Measurements from ENCODE around the gene LRFN4. TPM values are rescaled to one million over a fixed set of nuclear protein-coding genes. Genes with fewer than 3 reads are reported as not detected.

The LRFN4 gene
- total and polyA plus RNA-seq, 5 donors from 2014 or later, result 0.87 to 8.0 (median 1.4) TPM

GRCh38 chr11:66861774-66862558 is 5.1 kb downstream of the LRFN4 start:
- Mint-ChIP-seq H3K27ac (no peak overlapping the region), H3K4me3 (no peak overlapping the region)

DNA sequence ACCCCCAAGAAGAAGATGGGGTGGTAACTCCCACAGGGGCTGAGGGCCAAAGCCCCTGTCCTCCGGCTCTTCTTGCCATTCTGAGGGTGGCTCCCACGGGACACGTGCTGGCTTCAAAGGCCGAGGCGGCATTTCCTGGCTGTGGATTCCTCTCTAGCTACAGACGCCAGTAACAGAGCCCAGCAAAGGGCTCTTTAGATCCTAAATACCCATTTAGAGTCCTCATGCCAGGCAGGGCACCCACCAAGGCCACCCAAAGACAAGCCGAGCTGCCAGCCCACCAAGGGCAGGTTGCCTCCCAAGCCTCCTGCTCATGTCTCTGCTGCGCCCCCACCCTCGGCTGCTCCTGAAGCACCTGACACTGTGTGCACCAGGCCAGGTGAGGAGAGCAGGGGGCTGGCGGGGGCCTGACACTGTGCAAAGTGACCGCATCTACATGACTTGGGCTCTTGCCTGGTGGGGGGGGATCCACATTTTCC is 5.7 kb downstream of the LRFN4 start:
- no peak for DNase-seq
- Mint-ChIP-seq H3K27me3 (no peaks in the 10 kb centered on the region), H3K9me3 (no peaks in the 10 kb centered on the region), H3K36me3 (no peaks in the 10 kb centered on the region), H3K4me3 (peak overlapping the region in 1 of 4 donors; percentile 63), H3K27ac (no peak overlapping the region), H3K4me1 (no peaks in the 10 kb centered on the region)
- Histone ChIP-seq H3K27ac (ENCODE audit: insufficient read depth, low read length, poor library complexity, severe bottlenecking) (no peak overlapping the region), H3K36me3 (ENCODE audit: control insufficient read depth, insufficient read depth, low read length) (no peaks in the 10 kb centered on the region), H3K4me1 (ENCODE audit: control insufficient read depth, insufficient read depth, low read length, poor library complexity, severe bottlenecking) (peaks cover 1% of the 10 kb centered on the region), H3K9me3 (ENCODE audit: control insufficient read depth in 2 of 2, low read length in 2 of 2) (no peaks in the 10 kb centered on the region), H3K4me3 (ENCODE audit: low read depth, low read length) (no peak overlapping the region), H3K27me3 (ENCODE audit: control insufficient read depth, insufficient read depth, low read length) (no peaks in the 10 kb centered on the region)
- no peak for ATAC-seq (ENCODE audit: low read depth in 2 of 2)

More at GRCh38 chr11:66861774-66862558, 5.1 kb downstream of the LRFN4 start:
- no peaks in the 10 kb centered on the region for H3K9me3 Mint-ChIP-seq
- H3K27me3 Mint-ChIP-seq, result no peaks in the 10 kb centered on the region
- no peaks in the 10 kb centered on the region for H3K27me3 ChIP-seq (ENCODE audit: control insufficient read depth, insufficient read depth, low read length)
- no peaks in the 10 kb centered on the region for H3K9me3 ChIP-seq (ENCODE audit: control insufficient read depth in 2 of 2, low read length in 2 of 2)
- no peak overlapping the region for H3K27ac ChIP-seq (ENCODE audit: insufficient read depth, low read length, poor library complexity, severe bottlenecking)
- H3K36me3 ChIP-seq (ENCODE audit: control insufficient read depth, insufficient read depth, low read length), result no peaks in the 10 kb centered on the region
- ATAC-seq (ENCODE audit: low read depth in 2 of 2), result no peak
- H3K4me1 ChIP-seq (ENCODE audit: control insufficient read depth, insufficient read depth, low read length, poor library complexity, severe bottlenecking), result peaks cover 7% of the 10 kb centered on the region
- no peak for DNase-seq
- no peak overlapping the region for H3K4me3 ChIP-seq (ENCODE audit: low read depth, low read length)
- H3K36me3 Mint-ChIP-seq, result no peaks in the 10 kb centered on the region
- no peaks in the 10 kb centered on the region for H3K4me1 Mint-ChIP-seq

- H3K27ac Mint-ChIP-seq, result no peak overlapping the region
- no peaks in the 10 kb centered on the region for H3K36me3 Mint-ChIP-seq
- H3K27ac ChIP-seq (ENCODE audit: insufficient read depth, low read length, poor library complexity, severe bottlenecking), result no peak overlapping the region
- peaks cover 1% of the 10 kb centered on the region for H3K4me1 ChIP-seq (ENCODE audit: control insufficient read depth, insufficient read depth, low read length, poor library complexity, severe bottlenecking)
- H3K36me3 ChIP-seq (ENCODE audit: control insufficient read depth, insufficient read depth, low read length), result no peaks in the 10 kb centered on the region
- no peaks in the 10 kb centered on the region for H3K9me3 Mint-ChIP-seq
- no peaks in the 10 kb centered on the region for H3K9me3 ChIP-seq (ENCODE audit: control insufficient read depth in 2 of 2, low read length in 2 of 2)
- H3K4me1 Mint-ChIP-seq, result peaks cover 0 to 4% (median 2%) of the 10 kb centered on the region in 4 donors
- no peak overlapping the region for H3K4me3 Mint-ChIP-seq
- DNase-seq (no peak), ATAC-seq (ENCODE audit: low read depth in 2 of 2) (no peak)
- no peaks in the 10 kb centered on the region for H3K27me3 ChIP-seq (ENCODE audit: control insufficient read depth, insufficient read depth, low read length)
- H3K27me3 Mint-ChIP-seq, result no peaks in the 10 kb centered on the region
- H3K4me3 ChIP-seq (ENCODE audit: low read depth, low read length), result no peak overlapping the region
Measured at GRCh38 chr11:66863428-66864125, 6.7 kb downstream of the LRFN4 start.

DNA sequence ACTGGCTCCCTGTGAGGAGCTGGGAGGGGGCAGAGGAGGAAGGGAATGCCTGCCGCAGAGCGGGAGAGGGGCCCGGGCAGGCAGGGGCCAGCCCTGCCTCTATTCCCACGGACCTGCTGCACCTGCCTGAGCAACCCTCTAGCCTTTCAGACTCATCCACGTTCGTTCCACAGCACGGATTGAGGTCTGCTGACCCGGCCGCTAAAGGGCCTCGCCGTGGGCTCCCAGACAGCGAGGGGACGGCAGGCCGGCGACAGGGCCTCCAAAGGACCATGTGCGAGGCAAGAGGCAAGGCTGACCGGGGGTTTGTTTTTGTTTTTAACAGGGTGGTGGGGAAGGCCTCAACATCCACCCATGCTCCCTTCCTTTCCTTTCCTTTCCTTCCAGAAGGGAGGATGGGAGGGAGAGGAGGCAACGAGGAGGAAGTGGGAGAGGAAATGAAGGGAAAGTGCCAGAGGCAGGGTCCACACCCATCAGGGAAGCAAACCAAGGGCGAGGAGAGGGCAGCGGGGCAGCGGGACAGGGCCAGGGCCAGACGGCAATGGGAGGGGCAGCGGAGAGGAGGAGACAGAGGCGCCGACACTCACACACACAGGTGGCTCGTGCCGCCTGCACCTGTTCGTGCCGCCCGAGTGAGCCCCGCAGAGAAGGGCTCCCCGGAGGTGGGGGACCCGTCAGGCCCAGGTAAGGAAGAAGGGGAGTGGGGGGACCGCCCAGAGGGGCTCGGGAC is 7.5 kb downstream of the LRFN4 start:
- Mint-ChIP-seq H3K36me3 (no peaks in the 10 kb centered on the region), H3K4me3 (no peak overlapping the region), H3K27ac (no peak overlapping the region), H3K9me3 (no peaks in the 10 kb centered on the region), H3K27me3 (no peaks in the 10 kb centered on the region), H3K4me1 (peaks cover 0 to 11% (median 6%) of the 10 kb centered on the region in 4 donors)
- Histone ChIP-seq H3K4me3 (ENCODE audit: low read depth, low read length) (no peak overlapping the region), H3K9me3 (ENCODE audit: control insufficient read depth in 2 of 2, low read length in 2 of 2) (no peaks in the 10 kb centered on the region), H3K36me3 (ENCODE audit: control insufficient read depth, insufficient read depth, low read length) (no peaks in the 10 kb centered on the region), H3K4me1 (ENCODE audit: control insufficient read depth, insufficient read depth, low read length, poor library complexity, severe bottlenecking) (peaks cover 7% of the 10 kb centered on the region), H3K27ac (ENCODE audit: insufficient read depth, low read length, poor library complexity, severe bottlenecking) (no peak overlapping the region), H3K27me3 (ENCODE audit: control insufficient read depth, insufficient read depth, low read length) (no peaks in the 10 kb centered on the region)
- DNase-seq (no peak), ATAC-seq (ENCODE audit: low read depth in 2 of 2) (no peak)

DNA sequence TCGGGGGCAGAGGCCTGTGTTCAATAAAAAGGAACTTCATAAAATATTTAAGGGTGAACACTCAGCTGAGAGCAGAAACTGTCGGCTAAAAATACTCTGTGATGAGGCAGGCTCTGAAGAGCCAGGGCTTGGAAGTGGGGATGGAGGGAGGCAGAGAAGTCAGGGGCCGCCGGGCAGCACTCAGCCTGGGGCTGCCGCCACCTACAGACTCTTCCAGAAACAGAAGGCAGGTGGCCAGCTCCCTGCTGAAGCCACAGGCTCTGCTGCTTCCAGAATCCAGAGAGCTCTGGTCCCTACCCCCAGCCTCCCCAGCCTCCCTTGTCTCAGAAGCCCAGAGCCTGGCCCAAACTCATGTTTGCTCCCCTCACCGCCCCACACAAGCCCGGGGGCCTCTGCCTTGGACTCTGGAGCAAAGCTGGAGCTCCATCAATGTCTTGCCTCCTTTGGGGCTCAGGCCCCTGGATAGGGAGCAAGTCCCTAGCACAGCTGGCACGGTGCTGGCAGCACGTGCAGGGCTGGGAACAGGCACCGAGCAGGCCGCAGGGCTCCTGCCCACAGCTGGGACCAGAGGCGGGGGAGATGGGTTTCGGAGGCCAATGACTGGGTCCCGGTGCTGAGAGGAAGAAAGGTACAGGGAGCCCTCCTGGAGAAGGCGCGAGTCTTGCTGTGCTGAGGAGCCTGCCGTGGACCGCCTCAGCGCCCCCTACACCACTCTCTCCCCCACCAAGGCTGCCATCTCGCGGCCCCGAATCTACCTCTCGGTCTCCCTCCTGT is 8.2 kb downstream of the LRFN4 start:
- Mint-ChIP-seq H3K27me3 (no peaks in the 10 kb centered on the region), H3K36me3 (no peaks in the 10 kb centered on the region)
- ATAC-seq (ENCODE audit: low read depth in 2 of 2), result no peak

DNA sequence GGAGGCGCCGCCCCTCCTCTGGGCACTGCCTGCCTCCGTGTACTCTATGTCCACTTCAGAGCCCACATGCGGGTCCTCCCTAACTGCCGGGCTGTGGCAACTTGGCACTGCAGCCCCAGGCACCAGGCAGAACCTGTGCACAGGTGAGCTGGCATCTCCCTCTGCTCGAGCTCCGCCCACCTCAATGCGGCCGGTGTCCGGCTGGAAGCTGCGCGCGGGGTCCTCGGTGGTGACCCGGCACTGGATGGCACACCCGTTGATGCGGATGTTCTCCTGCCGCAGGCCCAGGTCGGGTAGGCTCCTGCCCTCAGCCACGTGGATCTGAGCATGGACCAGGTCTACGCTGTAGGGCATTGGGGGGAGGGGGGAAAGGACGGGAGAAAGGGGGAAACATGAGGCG is 9.1 kb downstream of the LRFN4 start:
- DNase-seq (no peak), ATAC-seq (ENCODE audit: low read depth in 2 of 2) (no peak)
- Histone ChIP-seq H3K36me3 (ENCODE audit: control insufficient read depth, insufficient read depth, low read length) (no peaks in the 10 kb centered on the region), H3K9me3 (ENCODE audit: control insufficient read depth in 2 of 2, low read length in 2 of 2) (no peaks in the 10 kb centered on the region), H3K27ac (ENCODE audit: insufficient read depth, low read length, poor library complexity, severe bottlenecking) (no peak overlapping the region), H3K4me1 (ENCODE audit: control insufficient read depth, insufficient read depth, low read length, poor library complexity, severe bottlenecking) (peaks cover 7% of the 10 kb centered on the region), H3K4me3 (ENCODE audit: low read depth, low read length) (no peak overlapping the region), H3K27me3 (ENCODE audit: control insufficient read depth, insufficient read depth, low read length) (no peaks in the 10 kb centered on the region)
- peaks cover 0 to 13% (median 6%) of the 10 kb centered on the region in 4 donors for H3K4me1 Mint-ChIP-seq
- H3K27ac Mint-ChIP-seq, result no peak overlapping the region
- H3K36me3 Mint-ChIP-seq, result no peaks in the 10 kb centered on the region
- H3K4me3 Mint-ChIP-seq, result no peak overlapping the region
- H3K27me3 Mint-ChIP-seq, result no peaks in the 10 kb centered on the region
- no peaks in the 10 kb centered on the region for H3K9me3 Mint-ChIP-seq

More for the DNA sequence above, 8.2 kb downstream of the LRFN4 start:
- DNase-seq, result no peak
- Mint-ChIP-seq H3K4me3 (no peak overlapping the region), H3K4me1 (peaks cover 0 to 13% (median 6%) of the 10 kb centered on the region in 4 donors), H3K9me3 (no peaks in the 10 kb centered on the region), H3K27ac (no peak overlapping the region)
- peaks cover 7% of the 10 kb centered on the region for H3K4me1 ChIP-seq (ENCODE audit: control insufficient read depth, insufficient read depth, low read length, poor library complexity, severe bottlenecking)
- H3K4me3 ChIP-seq (ENCODE audit: low read depth, low read length), result no peak overlapping the region
- H3K9me3 ChIP-seq (ENCODE audit: control insufficient read depth in 2 of 2, low read length in 2 of 2), result no peaks in the 10 kb centered on the region
- no peak overlapping the region for H3K27ac ChIP-seq (ENCODE audit: insufficient read depth, low read length, poor library complexity, severe bottlenecking)
- H3K27me3 ChIP-seq (ENCODE audit: control insufficient read depth, insufficient read depth, low read length), result no peaks in the 10 kb centered on the region
- no peaks in the 10 kb centered on the region for H3K36me3 ChIP-seq (ENCODE audit: control insufficient read depth, insufficient read depth, low read length)

- no peaks in the 10 kb centered on the region for H3K9me3 Mint-ChIP-seq
- H3K9me3 ChIP-seq (ENCODE audit: control insufficient read depth in 2 of 2, low read length in 2 of 2), result no peaks in the 10 kb centered on the region
- peaks cover 0 to 13% (median 6%) of the 10 kb centered on the region in 4 donors for H3K4me1 Mint-ChIP-seq
- H3K4me1 ChIP-seq (ENCODE audit: control insufficient read depth, insufficient read depth, low read length, poor library complexity, severe bottlenecking), result peaks cover 7% of the 10 kb centered on the region
- H3K27me3 ChIP-seq (ENCODE audit: control insufficient read depth, insufficient read depth, low read length), result no peaks in the 10 kb centered on the region
- H3K27ac Mint-ChIP-seq, result peak overlapping the region in 1 of 3 donors; percentile 20
- no peak overlapping the region for H3K4me3 ChIP-seq (ENCODE audit: low read depth, low read length)
- no peak overlapping the region for H3K4me3 Mint-ChIP-seq
- ATAC-seq (ENCODE audit: low read depth in 2 of 2), result no peak
- H3K27ac ChIP-seq (ENCODE audit: insufficient read depth, low read length, poor library complexity, severe bottlenecking), result no peak overlapping the region
- no peak for DNase-seq
- no peaks in the 10 kb centered on the region for H3K27me3 Mint-ChIP-seq
- no peaks in the 10 kb centered on the region for H3K36me3 ChIP-seq (ENCODE audit: control insufficient read depth, insufficient read depth, low read length)
- H3K36me3 Mint-ChIP-seq, result no peaks in the 10 kb centered on the region
Measured at GRCh38 chr11:66866511-66866986, 9.7 kb downstream of the LRFN4 start.

All from CD4-positive, CD25-positive, alpha-beta regulatory T cell (primary cell).